ENCODE data around the gene MYO7A.
"Not testable (repeated sequence)": the region's sequence is repeated elsewhere in the genome, so short reads cannot be mapped to it uniquely, and the experiment has no call there.

The MYO7A gene

GRCh38 chr11:77093056-77093891 lies 34.8 kb upstream of the MYO7A start:
- DNase-seq = no peak

GRCh38 chr11:77093987-77094840 lies 33.8 kb upstream of the MYO7A start:
- no peak for DNase-seq

GRCh38 chr11:77094841-77095365 lies 33.1 kb upstream of the MYO7A start:
- no peak for DNase-seq

GRCh38 chr11:77095551-77096490 lies 32.2 kb upstream of the MYO7A start:
- no peak for DNase-seq

- no peak for DNase-seq
Measured at GRCh38 chr11:77096591-77097019, 31.4 kb upstream of the MYO7A start.

- DNase-seq = not testable (repeated sequence)
Measured at GRCh38 chr11:77097180-77097579, 30.9 kb upstream of the MYO7A start.

GRCh38 chr11:77100166-77101042 lies 27.6 kb upstream of the MYO7A start:
- no peak for DNase-seq

- DNase-seq = peak; percentile 34 to 49
Measured at GRCh38 chr11:77101043-77101537, 27.0 kb upstream of the MYO7A start.

GRCh38 chr11:77102246-77103210 lies 25.5 kb upstream of the MYO7A start, which contains the start of gene OMP:
OMP (plus strand) TSS chr11:77102840; CDS start chr11:77102840, 0 bp downstream.
- DNase-seq = no peak

GRCh38 chr11:77103319-77103718 lies 24.7 kb upstream of the MYO7A start:
- no peak for DNase-seq

- no peak for DNase-seq
Measured at GRCh38 chr11:77104727-77105126, 23.3 kb upstream of the MYO7A start.

GRCh38 chr11:77106321-77106720 lies 21.7 kb upstream of the MYO7A start:
- peak; percentile 21 to 32 for DNase-seq

GRCh38 chr11:77106759-77107158 lies 21.3 kb upstream of the MYO7A start:
- no peak for DNase-seq

GRCh38 chr11:77107950-77108349 lies 20.1 kb upstream of the MYO7A start:
- no peak for DNase-seq

GRCh38 chr11:77108436-77108835 lies 19.6 kb upstream of the MYO7A start:
- DNase-seq = no peak

- no peak for DNase-seq
Measured at GRCh38 chr11:77109236-77110019, 18.6 kb upstream of the MYO7A start.

- no peak for DNase-seq
Measured at GRCh38 chr11:77110836-77111235, 17.2 kb upstream of the MYO7A start.

GRCh38 chr11:77111277-77111676 lies 16.8 kb upstream of the MYO7A start:
- DNase-seq = no peak

GRCh38 chr11:77111946-77112345 lies 16.1 kb upstream of the MYO7A start:
- DNase-seq = no peak
